Right atrium auricular region (tissue), 2 donors: ENCODE results near the gene NPM1. TPM values are rescaled to one million over a fixed set of nuclear protein-coding genes. Genes with fewer than 3 reads are reported as not detected.
"Not testable (repeated sequence)": the region's sequence is repeated elsewhere in the genome, so short reads cannot be mapped to it uniquely, and the experiment has no call there.

Experiments
- DNase-seq: peaks from one replicate; pipeline ENCODE4 v3.0.0-alpha.2; 2019; ENCODE audit warnings: low spot score
- H3K27ac ChIP-seq, 2 donors: fragments of 200-600 bp; sonication (generic); 1 replicate in 1 of 2; 2 replicates in 1 of 2; pipeline ENCODE4 v1.5.1; 2016 to 2019
- H3K27me3 ChIP-seq, 2 donors: fragments of 200-600 bp; sonication (generic); one replicate each; pipeline versions ENCODE4 v1.5.1 to v1.6.0; 2017 to 2019
- H3K36me3 ChIP-seq: fragments of 200-600 bp; sonication (generic); one replicate; pipeline ENCODE4 v1.5.1; 2016
- H3K4me1 ChIP-seq, 2 donors: fragments of 200-600 bp; sonication (generic); one replicate each; pipeline versions ENCODE4 v1.5.1 to v1.6.0; 2017 to 2019
- H3K4me3 ChIP-seq, 2 donors: fragments of 200-600 bp; sonication (generic); 1 replicate in 1 of 2; 2 replicates in 1 of 2; pipeline ENCODE4 v1.5.1; 2017 to 2019; ENCODE audit warnings: mild to moderate bottlenecking in 1 of 2, moderate library complexity in 1 of 2
- H3K9me3 ChIP-seq, 2 donors: fragments of 200-600 bp; sonication (generic); one replicate each; pipeline ENCODE4 v1.5.1; 2019
- CTCF ChIP-seq, 2 donors: fragments of 200-600 bp; sonication (generic); IDR thresholded peaks; one replicate each; pipeline ENCODE4 v1.5.1; 2019; ENCODE audit warnings: antibody characterized with exemption in 2 of 2
- total RNA-seq, 2 donors: library from RNA; depleted of rRNA; stranded (reverse); fragments of >200 nt; gene quantifications; one replicate each; pipeline ENCODE4 v1.1.0, GENCODE V29; 2016

The NPM1 gene
- total RNA-seq, 2 donors from 2014 or later, result 271 to 353 TPM

- no peak for DNase-seq
- Histone ChIP-seq H3K9me3 (no peaks in the 10 kb centered on the region), H3K27ac (no peak overlapping the region), H3K4me1 (no peaks in the 10 kb centered on the region), H3K4me3 (no peak overlapping the region), H3K27me3 (no peaks in the 10 kb centered on the region), H3K36me3 (no peaks in the 10 kb centered on the region)
- no peak for TF ChIP-seq CTCF (IDR thresholded peaks at IDR 0.05)
Observed at GRCh38 chr5:171379961-171380360, 7.7 kb upstream of the NPM1 start.

GRCh38 chr5:171384416-171384815, 3.2 kb upstream of the NPM1 start:
- H3K9me3 ChIP-seq, H3K4me3 ChIP-seq, DNase-seq, H3K27ac ChIP-seq, H3K27me3 ChIP-seq, H3K36me3 ChIP-seq: not testable (repeated sequence)
- H3K4me1 ChIP-seq, result peaks cover 0 to 19% of the 10 kb centered on the region in 2 donors

- not testable (repeated sequence) for H3K36me3 ChIP-seq, H3K4me3 ChIP-seq, H3K27me3 ChIP-seq, H3K9me3 ChIP-seq, H3K27ac ChIP-seq, DNase-seq
- peaks cover 0 to 25% of the 10 kb centered on the region in 2 donors for H3K4me1 ChIP-seq
Observed at GRCh38 chr5:171384999-171385398, 2.6 kb upstream of the NPM1 start.

GRCh38 chr5:171386006-171386671, 1.5 kb upstream of the NPM1 start:
- Histone ChIP-seq H3K36me3 (peaks cover 9% of the 10 kb centered on the region), H3K4me3 (no peak overlapping the region)
- DNase-seq, result no peak

GRCh38 chr5:171386861-171387344, 746 bp upstream of the NPM1 start:
- Histone ChIP-seq H3K27me3 (no peaks in the 10 kb centered on the region), H3K27ac (peak overlapping the region; percentile 92 to 94), H3K4me3 (peak overlapping the region; percentile 96 to 97), H3K36me3 (peaks cover 17% of the 10 kb centered on the region), H3K4me1 (peaks cover 0 to 44% of the 10 kb centered on the region in 2 donors), H3K9me3 (no peaks in the 10 kb centered on the region)
- TF ChIP-seq CTCF (IDR thresholded peaks at IDR 0.05), result no peak
- DNase-seq, result no peak

More at GRCh38 chr5:171386006-171386671, 1.5 kb upstream of the NPM1 start:
- no peaks in the 10 kb centered on the region for H3K27me3 ChIP-seq
- TF ChIP-seq CTCF (IDR thresholded peaks at IDR 0.05), result no peak
- H3K9me3 ChIP-seq, result no peaks in the 10 kb centered on the region
- H3K27ac ChIP-seq, result no peak overlapping the region
- peaks cover 0 to 36% of the 10 kb centered on the region in 2 donors for H3K4me1 ChIP-seq

- no peaks in the 10 kb centered on the region for H3K27me3 ChIP-seq
- H3K9me3 ChIP-seq, result no peaks in the 10 kb centered on the region
- H3K4me3 ChIP-seq, result peak overlapping the region; percentile 96 to 97
- DNase-seq, result peak; percentile 72
- H3K27ac ChIP-seq, result peak overlapping the region; percentile 92 to 94
- peaks cover 0 to 47% of the 10 kb centered on the region in 2 donors for H3K4me1 ChIP-seq
- TF ChIP-seq CTCF (IDR thresholded peaks at IDR 0.05), result no peak
- H3K36me3 ChIP-seq, result peaks cover 30% of the 10 kb centered on the region
Observed at GRCh38 chr5:171387970-171388815, 544 bp downstream of the NPM1 start.
